Vagina (tissue), 2 donors: Measurements from ENCODE around the gene USP32. TPM values are rescaled to one million over a fixed set of nuclear protein-coding genes. Genes with fewer than 3 reads are reported as not detected.

ENCODE experiments used
- DNase-seq, 2 donors: peaks; one replicate each; pipeline ENCODE4 v3.0.0-alpha.2; 2017; ENCODE audit errors: extremely low spot score in 2 of 2
- H3K27ac ChIP-seq: fragments of 200-600 bp; sonication (generic); one replicate; pipeline ENCODE4 v1.5.1; 2019
- H3K27me3 ChIP-seq: fragments of 200-600 bp; sonication (generic); one replicate; pipeline ENCODE4 v1.5.1; 2019
- H3K36me3 ChIP-seq, 2 donors: fragments of 200-600 bp; sonication (generic); one replicate each; pipeline ENCODE4 v1.5.1; 2017 to 2019
- H3K4me1 ChIP-seq: fragments of 200-600 bp; sonication (generic); one replicate; pipeline ENCODE4 v1.5.1; 2019
- H3K4me3 ChIP-seq, 2 donors: fragments of 200-600 bp; sonication (generic); 1 replicate in 1 of 2; 2 replicates in 1 of 2; pipeline ENCODE4 v1.5.1; 2016 to 2019
- H3K9me3 ChIP-seq: fragments of 200-600 bp; sonication (generic); one replicate; pipeline ENCODE4 v1.5.1; 2019
- CTCF ChIP-seq, 3 experiments: fragments of 450-650 bp in 2 of 3; fragments of 200-600 bp in 1 of 3; sonication (generic) in 1 of 3; IDR thresholded peaks; one replicate each; pipeline ENCODE4 v1.5.1; 2017 to 2019; ENCODE audit warnings: antibody characterized with exemption in 3 of 3, mild to moderate bottlenecking in 2 of 3, moderate library complexity in 2 of 3
- POLR2A ChIP-seq, 2 donors: fragments of 450-650 bp; IDR thresholded peaks; one replicate each; pipeline ENCODE4 v1.6.1; 2017; ENCODE audit warnings: antibody characterized with exemption in 2 of 2, mild to moderate bottlenecking in 2 of 2, moderate library complexity in 2 of 2
- POLR2AphosphoS5 ChIP-seq, 2 donors: sonication (generic); formaldehyde crosslinking; IDR thresholded peaks; one replicate each; pipeline ENCODE4 v1.9.0; 2017; ENCODE audit warnings: antibody characterized with exemption in 2 of 2, mild to moderate bottlenecking in 2 of 2, low read depth in 1 of 2; ENCODE audit not compliant: insufficient read depth in 1 of 2
- intact Hi-C: fragments of 100-400 bp; cut with DNase I; formaldehyde crosslinking; loops from one replicate; pipeline ENCODE4 v1.15.1; 2023
- total RNA-seq: library from RNA; depleted of rRNA; stranded (reverse); fragments of >200 nt; gene quantifications from one replicate; pipeline ENCODE4 v1.2.3, GENCODE V29; 2016

USP32 gene
- total RNA-seq, 1 donor from 2014 or later = 63.6 TPM

- intact Hi-C loops = no loop called here
- no peak overlapping the region for H3K4me3 ChIP-seq
- no peak for DNase-seq
- H3K4me1 ChIP-seq = no peaks in the 10 kb centered on the region
- H3K27ac ChIP-seq = no peak overlapping the region
- peaks cover 0 to 5% of the 10 kb centered on the region in 2 donors for H3K36me3 ChIP-seq
- no peaks in the 10 kb centered on the region for H3K9me3 ChIP-seq
- H3K27me3 ChIP-seq = no peaks in the 10 kb centered on the region
- TF ChIP-seq CTCF (IDR thresholded peaks at IDR 0.05) (no peak), POLR2AphosphoS5 (IDR thresholded peaks at IDR 0.05; ENCODE audit: insufficient read depth in 1 of 2, low read depth in 1 of 2) (no peak), POLR2A (IDR thresholded peaks at IDR 0.05) (no peak)
Measured at GRCh38 chr17:60174035-60174434, 217.9 kb downstream of the USP32 start.

GRCh38 chr17:60173304-60173819 lies 218.6 kb downstream of the USP32 start:
- H3K9me3 ChIP-seq = no peaks in the 10 kb centered on the region
- DNase-seq = no peak
- H3K4me3 ChIP-seq = no peak overlapping the region
- intact Hi-C loops = no loop called here
- H3K27me3 ChIP-seq = no peaks in the 10 kb centered on the region
- TF ChIP-seq POLR2A (IDR thresholded peaks at IDR 0.05) (no peak), POLR2AphosphoS5 (IDR thresholded peaks at IDR 0.05; ENCODE audit: insufficient read depth in 1 of 2, low read depth in 1 of 2) (no peak), CTCF (IDR thresholded peaks at IDR 0.05) (no peak)
- H3K36me3 ChIP-seq = peaks cover 0 to 5% of the 10 kb centered on the region in 2 donors
- no peak overlapping the region for H3K27ac ChIP-seq
- no peaks in the 10 kb centered on the region for H3K4me1 ChIP-seq

GRCh38 chr17:60171753-60172079 lies 220.2 kb downstream of the USP32 start:
- Histone ChIP-seq H3K4me3 (no peak overlapping the region), H3K27ac (no peak overlapping the region), H3K4me1 (no peaks in the 10 kb centered on the region), H3K36me3 (peaks cover 0 to 1% of the 10 kb centered on the region in 2 donors), H3K27me3 (no peaks in the 10 kb centered on the region), H3K9me3 (no peaks in the 10 kb centered on the region)
- DNase-seq = no peak
- intact Hi-C loops = no loop called here
- TF ChIP-seq CTCF (IDR thresholded peaks at IDR 0.05) = no peak
- no peak for TF ChIP-seq POLR2AphosphoS5 (IDR thresholded peaks at IDR 0.05; ENCODE audit: insufficient read depth in 1 of 2, low read depth in 1 of 2)
- no peak for TF ChIP-seq POLR2A (IDR thresholded peaks at IDR 0.05)

- TF ChIP-seq POLR2A (IDR thresholded peaks at IDR 0.05) (no peak), POLR2AphosphoS5 (IDR thresholded peaks at IDR 0.05; ENCODE audit: insufficient read depth in 1 of 2, low read depth in 1 of 2) (no peak), CTCF (IDR thresholded peaks at IDR 0.05) (no peak)
- Histone ChIP-seq H3K4me1 (no peaks in the 10 kb centered on the region), H3K36me3 (no peaks in the 10 kb centered on the region), H3K27ac (no peak overlapping the region), H3K4me3 (no peak overlapping the region), H3K27me3 (no peaks in the 10 kb centered on the region), H3K9me3 (no peaks in the 10 kb centered on the region)
- DNase-seq = no peak
- intact Hi-C loops = no loop called here
Measured at GRCh38 chr17:60170835-60171752, 220.8 kb downstream of the USP32 start.
